Breast epithelium (tissue), 3 donors: ENCODE data around the gene SLC35D1.

Source experiments
- CTCF ChIP-seq, 3 donors: fragments of 450-650 bp; IDR thresholded peaks; one replicate each; pipeline ENCODE4 v1.5.1; 2016 to 2017; ENCODE audit warnings: antibody characterized with exemption in 3 of 3, mild to moderate bottlenecking in 3 of 3, moderate library complexity in 3 of 3
- POLR2A ChIP-seq: fragments of 450-650 bp; IDR thresholded peaks from one replicate; pipeline ENCODE4 v1.6.1; 2016; ENCODE audit warnings: antibody characterized with exemption, mild to moderate bottlenecking, moderate library complexity

- TF ChIP-seq CTCF (IDR thresholded peaks at IDR 0.05) (no peak), POLR2A (no peak)
Observed at GRCh38 chr1:66954208-66954607, 99.7 kb downstream of the SLC35D1 start.
